GM19438 (cell line): ENCODE measurements around the gene WRAP73.
"Not testable (repeated sequence)": the region's sequence is repeated elsewhere in the genome, so short reads cannot be mapped to it uniquely, and the experiment has no call there.

Source experiments
- ATAC-seq: cut with Tn5 transposase; IDR thresholded peaks from one replicate; pipeline ENCODE4 v1.9.1; 2021; ENCODE audit warnings: low read depth; ENCODE audit not compliant: unreplicated experiment

WRAP73 gene

GRCh38 chr1:3601743-3602142 lies 48.2 kb downstream of the WRAP73 start:
- ATAC-seq: no peak

- no peak for ATAC-seq
Measured at GRCh38 chr1:3600354-3600753, 49.5 kb downstream of the WRAP73 start.

- no peak for ATAC-seq
Measured at GRCh38 chr1:3599816-3600215, 50.1 kb downstream of the WRAP73 start.

GRCh38 chr1:3599286-3599811 lies 50.6 kb downstream of the WRAP73 start:
- ATAC-seq: no peak

GRCh38 chr1:3598522-3599285 lies 51.2 kb downstream of the WRAP73 start:
- no peak for ATAC-seq

- no peak for ATAC-seq
Measured at GRCh38 chr1:3598051-3598491, 51.8 kb downstream of the WRAP73 start.

- ATAC-seq: no peak
Measured at GRCh38 chr1:3597599-3597964, 52.3 kb downstream of the WRAP73 start.

GRCh38 chr1:3596663-3597598 lies 53.0 kb downstream of the WRAP73 start:
- no peak for ATAC-seq

- ATAC-seq: no peak
Measured at GRCh38 chr1:3595949-3596348, 54.0 kb downstream of the WRAP73 start.

- no peak for ATAC-seq
Measured at GRCh38 chr1:3594706-3595377, 55.1 kb downstream of the WRAP73 start.

- no peak for ATAC-seq
Measured at GRCh38 chr1:3593745-3594144, 56.2 kb downstream of the WRAP73 start.

- ATAC-seq: no peak
Measured at GRCh38 chr1:3593334-3593733, 56.6 kb downstream of the WRAP73 start.

GRCh38 chr1:3590951-3591865 lies 58.7 kb downstream of the WRAP73 start:
- no peak for ATAC-seq

- no peak for ATAC-seq
Measured at GRCh38 chr1:3590139-3590763, 59.7 kb downstream of the WRAP73 start.

GRCh38 chr1:3588395-3588794 lies 61.5 kb downstream of the WRAP73 start:
- ATAC-seq: no peak

GRCh38 chr1:3586986-3587759 lies 62.7 kb downstream of the WRAP73 start:
- ATAC-seq: no peak

- ATAC-seq: no peak
Measured at GRCh38 chr1:3585940-3586568, 63.8 kb downstream of the WRAP73 start.

- not testable (repeated sequence) for ATAC-seq
Measured at GRCh38 chr1:3585353-3585868, 64.5 kb downstream of the WRAP73 start.
